Osteoblast (primary cell): Measurements from ENCODE around the gene SLC46A1. TPM values are rescaled to one million over a fixed set of nuclear protein-coding genes. Genes with fewer than 3 reads are reported as not detected.

Experiments used
- DNase-seq: peaks from one replicate; pipeline ENCODE4 v3.0.0; 2011; ENCODE audit warnings: low spot score, mixed read lengths; ENCODE audit not compliant: insufficient read length; ENCODE audit errors: missing footprints
- H2AFZ ChIP-seq: 2 replicates; pipeline ENCODE4 v1.6.0; 2011; ENCODE audit warnings: mild to moderate bottlenecking, low read length
- H3K27ac ChIP-seq: 2 replicates; pipeline ENCODE4 v1.5.1; 2011; ENCODE audit warnings: mild to moderate bottlenecking, low read depth, low read length, moderate library complexity
- H3K27me3 ChIP-seq: 2 replicates; pipeline ENCODE4 v1.6.0; 2012; ENCODE audit warnings: mild to moderate bottlenecking, control low read depth, inconsistent platforms, low read length, moderate library complexity; ENCODE audit not compliant: insufficient read depth
- H3K36me3 ChIP-seq: 2 replicates; pipeline ENCODE4 v1.5.1; 2011; ENCODE audit warnings: mild to moderate bottlenecking, low read length, control low read depth, moderate library complexity; ENCODE audit not compliant: insufficient read depth
- H3K4me1 ChIP-seq: 2 replicates; pipeline ENCODE4 v1.5.1; 2011; ENCODE audit warnings: mild to moderate bottlenecking, low read length, control low read depth, moderate library complexity; ENCODE audit not compliant: insufficient read depth
- H3K4me2 ChIP-seq: 2 replicates; pipeline ENCODE4 v1.6.0; 2011; ENCODE audit warnings: mild to moderate bottlenecking, low read length; ENCODE audit not compliant: insufficient read depth
- H3K4me3 ChIP-seq: fragments of 200-600 bp; sonication (generic); 3 replicates; pipeline ENCODE4 v1.5.1; 2012; ENCODE audit warnings: mild to moderate bottlenecking, low read length, inconsistent platforms; ENCODE audit not compliant: insufficient read depth
- H3K79me2 ChIP-seq: 2 replicates; pipeline ENCODE4 v1.6.0; 2012; ENCODE audit warnings: mild to moderate bottlenecking, low read length, control low read depth, inconsistent platforms; ENCODE audit not compliant: insufficient read depth
- H3K9me3 ChIP-seq: 2 replicates; pipeline ENCODE4 v1.5.1; 2011; ENCODE audit warnings: low read depth, low read length, control low read depth
- H4K20me1 ChIP-seq: 2 replicates; pipeline ENCODE4 v1.6.0; 2012; ENCODE audit warnings: mild to moderate bottlenecking, low read length, control low read depth; ENCODE audit not compliant: insufficient read depth
- CTCF ChIP-seq: IDR thresholded peaks from 2 replicates; pipeline ENCODE4 v1.5.1; 2011; ENCODE audit warnings: mild to moderate bottlenecking, low read depth, low read length, moderate library complexity; ENCODE audit errors: extremely low read depth
- total RNA-seq: library from RNA; depleted of rRNA; stranded (reverse); fragments of >200 nt; gene quantifications from 2 replicates; pipeline ENCODE4 v1.2.3, GENCODE V29; 2012

SLC46A1 gene
- total RNA-seq, 1 donor = 8.0 TPM

GRCh38 chr17:28396635-28397239 is 9.3 kb downstream of the SLC46A1 start:
- Histone ChIP-seq H3K27me3 (no peaks in the 10 kb centered on the region), H3K4me3 (no peak overlapping the region), H3K4me1 (peaks cover 9% of the 10 kb centered on the region), H4K20me1 (peaks cover 4% of the 10 kb centered on the region), H3K27ac (no peak overlapping the region), H3K9me3 (no peaks in the 10 kb centered on the region), H3K36me3 (peaks cover 17% of the 10 kb centered on the region), H2AFZ (no peak overlapping the region), H3K4me2 (no peak overlapping the region), H3K79me2 (no peaks in the 10 kb centered on the region)
- no peak for TF ChIP-seq CTCF
- DNase-seq = no peak

- no peak for TF ChIP-seq CTCF
- Histone ChIP-seq H3K36me3 (peaks cover 10% of the 10 kb centered on the region), H3K4me2 (no peak overlapping the region), H3K27ac (no peak overlapping the region), H3K79me2 (no peaks in the 10 kb centered on the region), H3K27me3 (no peaks in the 10 kb centered on the region), H4K20me1 (peaks cover 4% of the 10 kb centered on the region), H3K9me3 (no peaks in the 10 kb centered on the region), H3K4me3 (no peak overlapping the region), H2AFZ (no peak overlapping the region), H3K4me1 (peaks cover 9% of the 10 kb centered on the region)
- DNase-seq = no peak
These were observed 10.0 kb downstream of the SLC46A1 start for GRCh38 chr17:28395968-28396367.

- no peaks in the 10 kb centered on the region for H3K79me2 ChIP-seq
- H3K36me3 ChIP-seq = peaks cover 5% of the 10 kb centered on the region
- no peak overlapping the region for H3K4me3 ChIP-seq
- no peaks in the 10 kb centered on the region for H3K27me3 ChIP-seq
- no peak for DNase-seq
- H3K4me2 ChIP-seq = no peak overlapping the region
- no peak for TF ChIP-seq CTCF
- peaks cover 9% of the 10 kb centered on the region for H3K4me1 ChIP-seq
- peaks cover 4% of the 10 kb centered on the region for H4K20me1 ChIP-seq
- H2AFZ ChIP-seq = no peak overlapping the region
- no peak overlapping the region for H3K27ac ChIP-seq
- H3K9me3 ChIP-seq = no peaks in the 10 kb centered on the region
These were observed 10.6 kb downstream of the SLC46A1 start for GRCh38 chr17:28395426-28395825.

GRCh38 chr17:28394337-28395116 is 11.5 kb downstream of the SLC46A1 start:
- Histone ChIP-seq H3K4me3 (no peak overlapping the region), H3K27ac (no peak overlapping the region), H4K20me1 (peaks cover 7% of the 10 kb centered on the region), H2AFZ (no peak overlapping the region), H3K4me2 (no peak overlapping the region), H3K4me1 (peaks cover 9% of the 10 kb centered on the region), H3K79me2 (no peaks in the 10 kb centered on the region), H3K36me3 (peaks cover 2% of the 10 kb centered on the region), H3K9me3 (no peaks in the 10 kb centered on the region), H3K27me3 (no peaks in the 10 kb centered on the region)
- no peak for TF ChIP-seq CTCF
- DNase-seq = peak; percentile 89
